Measurements from ENCODE around the gene KRT77. TPM values are rescaled to one million over a fixed set of nuclear protein-coding genes. Genes with fewer than 3 reads are reported as not detected.

Gene KRT77
- total and polyA plus RNA-seq, 2 experiments from 2014 or later = not detected

DNA sequence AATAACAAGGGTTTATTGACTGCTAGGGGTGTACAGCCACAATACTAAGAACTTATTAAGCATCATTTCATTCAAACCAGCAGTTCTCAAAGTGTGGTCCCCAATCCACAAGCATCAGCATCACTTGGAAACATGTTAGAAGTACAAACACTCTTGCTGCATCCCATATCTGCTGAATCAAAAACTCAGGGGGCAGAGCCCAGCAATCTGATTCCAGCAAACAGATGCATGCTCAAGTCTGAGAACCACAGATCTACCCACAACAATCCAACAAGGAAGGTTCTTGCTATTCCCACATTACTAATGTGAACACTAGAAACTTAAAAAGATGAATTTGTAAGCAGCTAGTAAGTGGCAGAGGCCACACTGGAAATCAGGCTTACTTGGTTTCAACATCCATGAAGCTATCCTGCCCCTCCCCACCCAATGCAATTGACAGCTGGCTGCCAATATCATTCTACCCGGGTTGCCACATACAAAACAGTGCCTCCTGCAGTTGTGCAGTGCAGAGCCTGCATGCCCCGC, 6.2 kb downstream of the KRT77 start:
- Histone ChIP-seq H3K4me3 (no peak overlapping the region), H3K36me3 (ENCODE audit: low read depth) (no peaks in the 10 kb centered on the region), H4K20me1 (ENCODE audit: insufficient read depth) (no peaks in the 10 kb centered on the region), H3K9me3 (ENCODE audit: low read depth) (no peaks in the 10 kb centered on the region), H3K27me3 (replicated peaks; ENCODE audit: insufficient read depth) (peaks cover 51% of the 10 kb centered on the region), H3F3A (ENCODE audit: insufficient read depth) (no peaks in the 10 kb centered on the region), H3K79me2 (ENCODE audit: insufficient read depth) (no peaks in the 10 kb centered on the region), H3K9me2 (ENCODE audit: insufficient read depth) (no peaks in the 10 kb centered on the region), H3K4me2 (ENCODE audit: unreplicated experiment) (no peak overlapping the region), H3K9ac (no peak overlapping the region), H3K27ac (no peak overlapping the region), H2AFZ (no peak overlapping the region), H3K4me1 (ENCODE audit: insufficient read depth) (no peaks in the 10 kb centered on the region)
- TF ChIP-seq EZH2phosphoT487 (IDR thresholded peaks at IDR 0.05; ENCODE audit: insufficient read depth, low read depth) = no peak
- TF ChIP-seq EZH2 (IDR thresholded peaks at IDR 0.05; ENCODE audit: insufficient read depth, poor library complexity, severe bottlenecking) = no peak
- no peak for DNase-seq
- 25 to 48% methylated on average over 1 to 2 of the region's 2 CpGs for WGBS, 2 experiments (ENCODE audit: low coverage in 1 of 2, low lambda C conversion rate in 2 of 2, missing lambda C conversion rate in 2 of 2)
- in situ Hi-C loops (cut with MboI) = no loop called here

DNA sequence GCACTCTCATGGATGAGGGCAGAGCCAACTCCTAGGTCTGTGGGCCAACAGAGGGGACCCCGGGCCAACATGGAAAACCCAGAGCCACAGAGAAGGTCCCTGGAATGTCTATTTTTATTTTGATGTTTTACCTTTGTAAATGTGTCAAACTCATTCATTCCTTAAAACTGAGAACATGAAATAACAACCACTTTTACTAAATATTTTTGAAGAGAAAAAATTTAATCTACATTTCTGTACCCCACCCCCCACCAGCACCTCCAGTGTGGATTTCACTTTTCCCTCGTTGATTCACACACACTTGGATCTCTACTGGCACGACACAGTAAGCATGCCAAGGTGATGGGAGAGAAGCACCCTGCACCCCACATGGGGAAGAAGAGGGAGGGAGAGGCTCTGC, 6.7 kb downstream of the KRT77 start:
- no peak overlapping the region for H3K4me3 ChIP-seq
- in situ Hi-C loops (cut with MboI) = no loop called here
- peaks cover 55% of the 10 kb centered on the region for H3K27me3 ChIP-seq (replicated peaks; ENCODE audit: insufficient read depth)
- H3K9ac ChIP-seq = no peak overlapping the region
- H3K4me1 ChIP-seq (ENCODE audit: insufficient read depth) = no peaks in the 10 kb centered on the region
- no peaks in the 10 kb centered on the region for H3K9me3 ChIP-seq (ENCODE audit: low read depth)
- H4K20me1 ChIP-seq (ENCODE audit: insufficient read depth) = no peaks in the 10 kb centered on the region
- no peaks in the 10 kb centered on the region for H3K36me3 ChIP-seq (ENCODE audit: low read depth)
- no peak for TF ChIP-seq EZH2phosphoT487 (IDR thresholded peaks at IDR 0.05; ENCODE audit: insufficient read depth, low read depth)
- no peak for TF ChIP-seq EZH2 (IDR thresholded peaks at IDR 0.05; ENCODE audit: insufficient read depth, poor library complexity, severe bottlenecking)
- H3F3A ChIP-seq (ENCODE audit: insufficient read depth) = no peaks in the 10 kb centered on the region
- H2AFZ ChIP-seq = no peak overlapping the region
- no peaks in the 10 kb centered on the region for H3K9me2 ChIP-seq (ENCODE audit: insufficient read depth)
- WGBS, 2 experiments (ENCODE audit: low coverage in 1 of 2, low lambda C conversion rate in 2 of 2, missing lambda C conversion rate in 2 of 2) = 33 to 41% methylated on average over 3 of the region's 3 CpGs
- no peaks in the 10 kb centered on the region for H3K79me2 ChIP-seq (ENCODE audit: insufficient read depth)
- no peak overlapping the region for H3K27ac ChIP-seq
- DNase-seq = no peak
- no peak overlapping the region for H3K4me2 ChIP-seq (ENCODE audit: unreplicated experiment)

DNA sequence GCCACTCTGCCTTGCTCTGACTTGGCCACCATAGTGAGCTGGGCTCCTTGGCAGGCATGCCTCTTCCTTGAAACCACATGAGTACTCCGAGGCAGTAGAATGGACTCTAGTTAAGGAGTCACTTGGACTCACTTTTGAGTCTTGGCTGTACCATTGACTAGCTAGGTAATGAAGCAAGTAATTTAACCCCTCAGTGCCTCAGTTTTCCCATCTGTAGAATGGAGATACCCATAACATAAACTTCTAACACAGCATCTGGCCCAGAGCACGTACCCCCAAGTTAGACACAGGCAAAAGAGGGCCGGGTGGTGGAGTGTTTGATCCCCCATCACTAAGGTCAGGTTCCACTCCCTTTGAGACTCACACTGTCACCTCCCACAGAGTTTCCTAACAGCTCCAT, 8.3 kb downstream of the KRT77 start:
- Histone ChIP-seq H3K27me3 (replicated peaks; ENCODE audit: insufficient read depth) (peaks cover 57% of the 10 kb centered on the region), H2AFZ (no peak overlapping the region), H3K9me3 (ENCODE audit: low read depth) (no peaks in the 10 kb centered on the region), H3K36me3 (ENCODE audit: low read depth) (no peaks in the 10 kb centered on the region), H4K20me1 (ENCODE audit: insufficient read depth) (no peaks in the 10 kb centered on the region), H3K9me2 (ENCODE audit: insufficient read depth) (no peaks in the 10 kb centered on the region), H3K4me3 (no peak overlapping the region), H3K4me1 (ENCODE audit: insufficient read depth) (no peaks in the 10 kb centered on the region), H3K27ac (no peak overlapping the region), H3K79me2 (ENCODE audit: insufficient read depth) (no peaks in the 10 kb centered on the region), H3K4me2 (ENCODE audit: unreplicated experiment) (no peak overlapping the region), H3K9ac (no peak overlapping the region), H3F3A (ENCODE audit: insufficient read depth) (no peaks in the 10 kb centered on the region)
- in situ Hi-C loops (cut with MboI) = no loop called here
- DNase-seq = no peak
- TF ChIP-seq EZH2 (IDR thresholded peaks at IDR 0.05; ENCODE audit: insufficient read depth, poor library complexity, severe bottlenecking) (no peak), EZH2phosphoT487 (IDR thresholded peaks at IDR 0.05; ENCODE audit: insufficient read depth, low read depth) (no peak)
- 44 to 53% methylated on average over 3 of the region's 3 CpGs for WGBS, 2 experiments (ENCODE audit: low coverage in 1 of 2, low lambda C conversion rate in 2 of 2, missing lambda C conversion rate in 2 of 2)

DNA sequence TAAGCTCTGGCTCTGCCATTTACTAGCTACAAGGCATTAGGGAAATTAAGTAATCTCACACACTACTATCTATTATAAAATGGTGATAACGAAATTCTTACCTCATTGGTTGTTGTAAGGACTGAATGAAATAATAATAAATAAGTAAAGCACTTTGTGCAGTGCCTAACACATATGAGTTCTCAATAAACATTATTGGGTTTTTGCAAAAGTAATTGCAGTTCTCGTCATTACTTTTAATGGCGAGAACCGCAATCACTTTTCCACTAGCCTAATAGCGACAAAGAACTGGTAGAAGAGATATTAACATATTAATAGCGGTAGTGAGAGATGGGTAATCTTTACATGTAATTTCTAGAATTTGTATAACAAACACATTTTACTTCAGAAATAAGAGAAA, 9.2 kb downstream of the KRT77 start:
- no peak for DNase-seq
- Histone ChIP-seq H2AFZ (no peak overlapping the region), H3K4me3 (no peak overlapping the region), H3K27me3 (replicated peaks; ENCODE audit: insufficient read depth) (peaks cover 64% of the 10 kb centered on the region), H3K36me3 (ENCODE audit: low read depth) (no peaks in the 10 kb centered on the region), H3K9me3 (ENCODE audit: low read depth) (no peaks in the 10 kb centered on the region), H3K9ac (no peak overlapping the region), H3K4me2 (ENCODE audit: unreplicated experiment) (no peak overlapping the region), H3K9me2 (ENCODE audit: insufficient read depth) (no peaks in the 10 kb centered on the region), H3K27ac (no peak overlapping the region), H3K79me2 (ENCODE audit: insufficient read depth) (no peaks in the 10 kb centered on the region), H3K4me1 (ENCODE audit: insufficient read depth) (no peaks in the 10 kb centered on the region), H3F3A (ENCODE audit: insufficient read depth) (no peaks in the 10 kb centered on the region), H4K20me1 (ENCODE audit: insufficient read depth) (no peaks in the 10 kb centered on the region)
- TF ChIP-seq EZH2phosphoT487 (IDR thresholded peaks at IDR 0.05; ENCODE audit: insufficient read depth, low read depth) = no peak
- no peak for TF ChIP-seq EZH2 (IDR thresholded peaks at IDR 0.05; ENCODE audit: insufficient read depth, poor library complexity, severe bottlenecking)
- in situ Hi-C loops (cut with MboI) = no loop called here
- WGBS, 2 experiments (ENCODE audit: low coverage in 1 of 2, low lambda C conversion rate in 2 of 2, missing lambda C conversion rate in 2 of 2) = 62 to 64% methylated on average over 6 of the region's 6 CpGs

DNA sequence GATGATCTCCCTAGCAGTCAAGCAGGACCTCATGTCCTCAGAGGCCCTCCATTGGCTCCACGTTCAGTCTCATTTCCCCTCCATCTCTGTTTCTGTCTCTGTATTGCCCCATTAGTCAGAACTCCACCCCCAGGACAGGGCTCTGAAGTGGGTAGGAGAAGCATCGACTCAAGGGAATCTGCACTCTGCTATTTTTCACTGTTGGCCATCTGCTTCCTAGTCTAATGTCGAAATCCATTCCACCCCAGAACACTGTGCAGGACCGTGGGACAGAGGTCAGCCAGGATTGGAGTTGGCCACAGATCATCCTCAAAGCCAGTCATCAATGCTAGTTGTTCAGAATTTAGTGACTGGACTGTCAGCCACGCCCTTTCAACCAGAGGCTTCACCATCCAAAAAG, 10.1 kb downstream of the KRT77 start:
- DNase-seq = no peak
- no peaks in the 10 kb centered on the region for H3F3A ChIP-seq (ENCODE audit: insufficient read depth)
- H3K4me1 ChIP-seq (ENCODE audit: insufficient read depth) = no peaks in the 10 kb centered on the region
- no peaks in the 10 kb centered on the region for H3K79me2 ChIP-seq (ENCODE audit: insufficient read depth)
- no peaks in the 10 kb centered on the region for H3K9me3 ChIP-seq (ENCODE audit: low read depth)
- no peak overlapping the region for H3K27ac ChIP-seq
- no peaks in the 10 kb centered on the region for H3K36me3 ChIP-seq (ENCODE audit: low read depth)
- H3K27me3 ChIP-seq (replicated peaks; ENCODE audit: insufficient read depth) = peaks cover 71% of the 10 kb centered on the region
- H3K4me2 ChIP-seq (ENCODE audit: unreplicated experiment) = no peak overlapping the region
- H3K9me2 ChIP-seq (ENCODE audit: insufficient read depth) = no peaks in the 10 kb centered on the region
- in situ Hi-C loops (cut with MboI) = no loop called here
- no peak overlapping the region for H3K4me3 ChIP-seq
- H2AFZ ChIP-seq = no peak overlapping the region
- H3K9ac ChIP-seq = no peak overlapping the region
- TF ChIP-seq EZH2 (IDR thresholded peaks at IDR 0.05; ENCODE audit: insufficient read depth, poor library complexity, severe bottlenecking) (no peak), EZH2phosphoT487 (IDR thresholded peaks at IDR 0.05; ENCODE audit: insufficient read depth, low read depth) (no peak)
- no peaks in the 10 kb centered on the region for H4K20me1 ChIP-seq (ENCODE audit: insufficient read depth)
- 41 to 52% methylated on average over 5 of the region's 5 CpGs for WGBS, 2 experiments (ENCODE audit: low coverage in 1 of 2, low lambda C conversion rate in 2 of 2, missing lambda C conversion rate in 2 of 2)
